WTC11 (cell line): ENCODE results near the gene NEK10. TPM values are rescaled to one million over a fixed set of nuclear protein-coding genes. Genes with fewer than 3 reads are reported as not detected.
A peak's percentile ranks its signal among the peaks of the same experiment; 100 is the strongest.

ENCODE experiments used
- ATAC-seq: fragments of 200-7000 bp; cut with Tn5 transposase; 2 replicates; pipeline ENCODE4 v1.10.0; 2021; ENCODE audit warnings: mild to moderate bottlenecking, moderate library complexity
- CTCF ChIA-PET: fragments of 300-600 bp; sonication (Branson Sonifier 250); formaldehyde crosslinking; loops from one replicate; lab custom pipeline; 2021; ENCODE audit warnings: antibody characterized with exemption; lab: Charles Lee
- POLR2A ChIA-PET: fragments of 350-600 bp; sonication (Branson Sonifier 250); formaldehyde crosslinking; loops from one replicate; lab custom pipeline; 2021; ENCODE audit warnings: antibody characterized with exemption; lab: Charles Lee
- DNase-seq: peaks from one replicate; pipeline ENCODE4 v3.0.0; 2021; ENCODE audit warnings: low spot score
- H3K27ac Mint-ChIP-seq: 2 replicates; pipeline ENCODE4 v1.8.0; 2021; ENCODE audit warnings: mixed read lengths
- H3K27me3 Mint-ChIP-seq: 2 replicates; pipeline ENCODE4 v1.8.0; 2021; ENCODE audit warnings: low read depth, mild to moderate bottlenecking, moderate library complexity, mixed read lengths
- H3K36me3 Mint-ChIP-seq: 2 replicates; pipeline ENCODE4 v1.8.0; 2021; ENCODE audit warnings: mixed read lengths
- H3K4me1 Mint-ChIP-seq: 2 replicates; pipeline ENCODE4 v1.8.0; 2022; ENCODE audit warnings: mixed read lengths
- H3K4me3 Mint-ChIP-seq: 2 replicates; pipeline ENCODE4 v1.8.0; 2021; ENCODE audit warnings: mild to moderate bottlenecking, moderate library complexity, mixed read lengths
- H3K9me3 Mint-ChIP-seq: 2 replicates; pipeline ENCODE4 v1.8.0; 2021; ENCODE audit warnings: mixed read lengths
- AR ChIP-seq: fragments of 250-450 bp; sonication (Bioruptor Pico); IDR thresholded peaks from 2 replicates; pipeline ENCODE4 v1.9.0; 2021; ENCODE audit warnings: mild to moderate bottlenecking
- ATF6 ChIP-seq: sonication (generic); formaldehyde crosslinking; IDR thresholded peaks from 2 replicates; pipeline ENCODE4 v1.8.1; 2023; ENCODE audit warnings: mild to moderate bottlenecking, missing genetic modification reagents
- CREB1 ChIP-seq: sonication (generic); formaldehyde crosslinking; IDR thresholded peaks from 2 replicates; pipeline ENCODE4 v1.8.0; 2023; ENCODE audit warnings: mild to moderate bottlenecking, missing genetic modification reagents
- ETV6 ChIP-seq: sonication (generic); formaldehyde crosslinking; IDR thresholded peaks from 2 replicates; pipeline ENCODE4 v1.8.1; 2022; ENCODE audit warnings: mild to moderate bottlenecking, missing genetic modification reagents
- FOXP1 ChIP-seq: sonication (generic); formaldehyde crosslinking; IDR thresholded peaks from 2 replicates; pipeline ENCODE4 v1.8.0; 2022; ENCODE audit warnings: missing genetic modification reagents, mild to moderate bottlenecking, moderate library complexity, borderline replicate concordance
- GABPB1 ChIP-seq: sonication (generic); formaldehyde crosslinking; IDR thresholded peaks from 2 replicates; pipeline ENCODE4 v1.8.1; 2023; ENCODE audit warnings: mild to moderate bottlenecking, missing genetic modification reagents
- GRHL2 ChIP-seq: fragments of 250-450 bp; sonication (Bioruptor Pico); IDR thresholded peaks from 2 replicates; pipeline ENCODE4 v1.8.0; 2022; ENCODE audit warnings: mild to moderate bottlenecking, moderate library complexity; ENCODE audit not compliant: insufficient replicate concordance, severe bottlenecking
- IRF2 ChIP-seq: sonication (generic); formaldehyde crosslinking; IDR thresholded peaks from 2 replicates; pipeline ENCODE4 v1.8.0; 2022; ENCODE audit warnings: low read depth, missing genetic modification reagents, borderline replicate concordance
- JAZF1 ChIP-seq: fragments of 250-450 bp; sonication (Bioruptor Pico); IDR thresholded peaks from 2 replicates; pipeline ENCODE4 v1.9.0; 2021; ENCODE audit warnings: moderate library complexity, mild to moderate bottlenecking, inconsistent platforms
- JUN ChIP-seq: sonication (generic); formaldehyde crosslinking; IDR thresholded peaks from 2 replicates; pipeline ENCODE4 v1.8.0; 2023; ENCODE audit warnings: mild to moderate bottlenecking, missing genetic modification reagents
- MXD4 ChIP-seq: fragments of 250-450 bp; sonication (Bioruptor Pico); IDR thresholded peaks from 2 replicates; pipeline ENCODE4 v1.8.0; 2021; ENCODE audit warnings: mild to moderate bottlenecking, moderate library complexity, borderline replicate concordance
- SMAD4 ChIP-seq: sonication (generic); formaldehyde crosslinking; IDR thresholded peaks from 2 replicates; pipeline ENCODE4 v1.8.0; 2022; ENCODE audit warnings: mild to moderate bottlenecking, missing genetic modification reagents
- ZNF423 ChIP-seq: fragments of 250-450 bp; sonication (Bioruptor Pico); IDR thresholded peaks from 2 replicates; pipeline ENCODE4 v2.1.2; 2022; ENCODE audit warnings: mild to moderate bottlenecking, moderate library complexity
- total RNA-seq: library from RNA; stranded (reverse); gene quantifications from 3 replicates; pipeline ENCODE4 v1.2.3, GENCODE V29; 2021
- TF ChIP-seq, protein P1 (sequence below): sonication (generic); formaldehyde crosslinking; conservative IDR thresholded peaks from 2 replicates; pipeline ENCODE4 v1.8.1; 2023; ENCODE audit warnings: mild to moderate bottlenecking, low read depth, missing genetic modification reagents, moderate library complexity
- TF ChIP-seq, protein P2 (sequence below): fragments of 200-600 bp; IDR thresholded peaks from 2 replicates; pipeline ENCODE4 v1.8.0; 2022; ENCODE audit warnings: antibody characterized with exemption
- TF ChIP-seq, protein P3 (sequence below): fragments of 250-450 bp; sonication (Bioruptor Pico); IDR thresholded peaks from 2 replicates; pipeline ENCODE4 v1.9.0; 2021; ENCODE audit warnings: mild to moderate bottlenecking
- TF ChIP-seq, protein P4 (sequence below): sonication (generic); formaldehyde crosslinking; IDR thresholded peaks from 2 replicates; pipeline ENCODE4 v1.8.1; 2022; ENCODE audit warnings: mild to moderate bottlenecking, moderate library complexity, missing genetic modification reagents
- TF ChIP-seq, protein P5 (sequence below): sonication (generic); formaldehyde crosslinking; IDR thresholded peaks from 2 replicates; pipeline ENCODE4 v1.8.1; 2022; ENCODE audit warnings: low read depth, mild to moderate bottlenecking, moderate library complexity, missing genetic modification reagents, borderline replicate concordance
- TF ChIP-seq, protein P6 (sequence below): sonication (generic); formaldehyde crosslinking; IDR thresholded peaks from 2 replicates; pipeline ENCODE4 v1.8.0; 2022; ENCODE audit warnings: mild to moderate bottlenecking, missing genetic modification reagents

NEK10 gene
- total RNA-seq, 1 experiment from 2014 or later: 0.37 TPM

DNA sequence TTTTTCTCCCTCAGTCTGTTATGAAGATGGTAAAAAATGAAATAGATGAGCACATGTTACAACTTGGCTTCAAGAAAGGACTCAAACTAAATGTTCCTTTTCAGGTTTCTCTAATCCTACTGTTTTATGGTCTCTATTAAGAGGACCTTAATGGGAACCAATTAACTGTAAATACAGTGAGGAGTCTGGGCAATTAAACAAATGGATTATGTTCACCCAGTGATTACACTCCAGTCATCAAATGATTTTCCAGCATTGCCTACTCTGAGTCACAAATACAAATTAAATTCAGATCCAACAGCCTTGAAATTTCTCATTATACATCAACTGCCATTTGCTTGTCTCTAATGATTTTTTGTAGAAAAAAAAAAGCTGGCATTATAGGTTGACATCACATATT is 129.2 kb downstream of the NEK10 start (continued):
- TF ChIP-seq FOXP1 (no peak), AR (CRISPR knock-in tag) (no peak)
- TF ChIP-seq, protein P1, sequence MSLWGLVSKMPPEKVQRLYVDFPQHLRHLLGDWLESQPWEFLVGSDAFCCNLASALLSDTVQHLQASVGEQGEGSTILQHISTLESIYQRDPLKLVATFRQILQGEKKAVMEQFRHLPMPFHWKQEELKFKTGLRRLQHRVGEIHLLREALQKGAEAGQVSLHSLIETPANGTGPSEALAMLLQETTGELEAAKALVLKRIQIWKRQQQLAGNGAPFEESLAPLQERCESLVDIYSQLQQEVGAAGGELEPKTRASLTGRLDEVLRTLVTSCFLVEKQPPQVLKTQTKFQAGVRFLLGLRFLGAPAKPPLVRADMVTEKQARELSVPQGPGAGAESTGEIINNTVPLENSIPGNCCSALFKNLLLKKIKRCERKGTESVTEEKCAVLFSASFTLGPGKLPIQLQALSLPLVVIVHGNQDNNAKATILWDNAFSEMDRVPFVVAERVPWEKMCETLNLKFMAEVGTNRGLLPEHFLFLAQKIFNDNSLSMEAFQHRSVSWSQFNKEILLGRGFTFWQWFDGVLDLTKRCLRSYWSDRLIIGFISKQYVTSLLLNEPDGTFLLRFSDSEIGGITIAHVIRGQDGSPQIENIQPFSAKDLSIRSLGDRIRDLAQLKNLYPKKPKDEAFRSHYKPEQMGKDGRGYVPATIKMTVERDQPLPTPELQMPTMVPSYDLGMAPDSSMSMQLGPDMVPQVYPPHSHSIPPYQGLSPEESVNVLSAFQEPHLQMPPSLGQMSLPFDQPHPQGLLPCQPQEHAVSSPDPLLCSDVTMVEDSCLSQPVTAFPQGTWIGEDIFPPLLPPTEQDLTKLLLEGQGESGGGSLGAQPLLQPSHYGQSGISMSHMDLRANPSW: no peak

DNA sequence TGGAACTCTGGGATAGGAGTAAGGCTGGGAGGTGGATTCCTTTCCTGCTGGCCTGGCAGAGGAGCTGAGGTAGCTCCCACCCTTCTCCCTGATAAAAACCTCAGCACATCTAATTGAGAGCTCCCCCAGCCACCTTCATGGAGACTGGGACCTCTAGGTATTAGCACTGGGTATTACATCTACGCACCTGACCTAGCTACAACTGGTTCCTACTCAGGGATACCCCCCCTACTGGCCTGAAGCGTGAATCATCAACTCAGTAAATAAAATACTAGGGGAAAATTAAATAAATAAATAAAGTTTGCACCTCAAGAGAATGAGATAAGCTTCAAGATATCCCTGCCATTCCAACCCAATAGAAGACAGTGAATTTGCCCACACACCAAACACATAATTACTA is 140.4 kb downstream of the NEK10 start:
- H3K4me1 Mint-ChIP-seq: no peaks in the 10 kb centered on the region; the same call in 1 of the 2 replicates
- TF ChIP-seq CREB1 (CRISPR knock-in tag) (no peak), JUN (CRISPR knock-in tag) (no peak), ATF6 (CRISPR knock-in tag) (no peak)
- TF ChIP-seq, protein P2, sequence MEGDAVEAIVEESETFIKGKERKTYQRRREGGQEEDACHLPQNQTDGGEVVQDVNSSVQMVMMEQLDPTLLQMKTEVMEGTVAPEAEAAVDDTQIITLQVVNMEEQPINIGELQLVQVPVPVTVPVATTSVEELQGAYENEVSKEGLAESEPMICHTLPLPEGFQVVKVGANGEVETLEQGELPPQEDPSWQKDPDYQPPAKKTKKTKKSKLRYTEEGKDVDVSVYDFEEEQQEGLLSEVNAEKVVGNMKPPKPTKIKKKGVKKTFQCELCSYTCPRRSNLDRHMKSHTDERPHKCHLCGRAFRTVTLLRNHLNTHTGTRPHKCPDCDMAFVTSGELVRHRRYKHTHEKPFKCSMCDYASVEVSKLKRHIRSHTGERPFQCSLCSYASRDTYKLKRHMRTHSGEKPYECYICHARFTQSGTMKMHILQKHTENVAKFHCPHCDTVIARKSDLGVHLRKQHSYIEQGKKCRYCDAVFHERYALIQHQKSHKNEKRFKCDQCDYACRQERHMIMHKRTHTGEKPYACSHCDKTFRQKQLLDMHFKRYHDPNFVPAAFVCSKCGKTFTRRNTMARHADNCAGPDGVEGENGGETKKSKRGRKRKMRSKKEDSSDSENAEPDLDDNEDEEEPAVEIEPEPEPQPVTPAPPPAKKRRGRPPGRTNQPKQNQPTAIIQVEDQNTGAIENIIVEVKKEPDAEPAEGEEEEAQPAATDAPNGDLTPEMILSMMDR: peak; percentile 63
- H3K27ac Mint-ChIP-seq: no peak overlapping the region
- H3K4me3 Mint-ChIP-seq: no peak overlapping the region
- H3K36me3 Mint-ChIP-seq: peaks cover 17% of the 10 kb centered on the region
- CTCF ChIA-PET: interaction anchor here (0.5 to 2.2 kb wide), 44 partner anchors 9 to 723 kb away, joined by 3 to 23 read pairs (median 4); partner anchors contain the start of gene SLC4A7
- peaks cover 42% of the 10 kb centered on the region for H3K9me3 Mint-ChIP-seq
- no peaks in the 10 kb centered on the region; the same call in 1 of the 2 replicates for H3K27me3 Mint-ChIP-seq
- peak; percentile 100 for ATAC-seq
- DNase-seq: peak; percentile 44
- POLR2A ChIA-PET: no interaction called here

- ATAC-seq (no peak), DNase-seq (no peak)
- Mint-ChIP-seq H3K27ac (no peak overlapping the region), H3K27me3 (no peaks in the 10 kb centered on the region; the same call in 1 of the 2 replicates), H3K4me1 (peaks cover 11% of the 10 kb centered on the region), H3K36me3 (no peaks in the 10 kb centered on the region), H3K9me3 (peaks cover 16% of the 10 kb centered on the region), H3K4me3 (no peak overlapping the region)
- ChIA-PET POLR2A (no interaction called here), CTCF (no interaction called here)
- TF ChIP-seq GRHL2 (no peak), JAZF1 (CRISPR knock-in tag) (no peak), GABPB1 (CRISPR knock-in tag) (no peak), SMAD4 (CRISPR knock-in tag) (no peak), ZNF423 (no peak), IRF2 (no peak), MXD4 (CRISPR knock-in tag) (no peak), ETV6 (CRISPR knock-in tag) (no peak)
- TF ChIP-seq, protein P3, sequence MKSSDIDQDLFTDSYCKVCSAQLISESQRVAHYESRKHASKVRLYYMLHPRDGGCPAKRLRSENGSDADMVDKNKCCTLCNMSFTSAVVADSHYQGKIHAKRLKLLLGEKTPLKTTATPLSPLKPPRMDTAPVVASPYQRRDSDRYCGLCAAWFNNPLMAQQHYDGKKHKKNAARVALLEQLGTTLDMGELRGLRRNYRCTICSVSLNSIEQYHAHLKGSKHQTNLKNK (CRISPR knock-in tag): no peak
- TF ChIP-seq, protein P4, sequence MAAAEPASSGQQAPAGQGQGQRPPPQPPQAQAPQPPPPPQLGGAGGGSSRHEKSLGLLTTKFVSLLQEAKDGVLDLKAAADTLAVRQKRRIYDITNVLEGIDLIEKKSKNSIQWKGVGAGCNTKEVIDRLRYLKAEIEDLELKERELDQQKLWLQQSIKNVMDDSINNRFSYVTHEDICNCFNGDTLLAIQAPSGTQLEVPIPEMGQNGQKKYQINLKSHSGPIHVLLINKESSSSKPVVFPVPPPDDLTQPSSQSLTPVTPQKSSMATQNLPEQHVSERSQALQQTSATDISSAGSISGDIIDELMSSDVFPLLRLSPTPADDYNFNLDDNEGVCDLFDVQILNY: no peak
- TF ChIP-seq, protein P5, sequence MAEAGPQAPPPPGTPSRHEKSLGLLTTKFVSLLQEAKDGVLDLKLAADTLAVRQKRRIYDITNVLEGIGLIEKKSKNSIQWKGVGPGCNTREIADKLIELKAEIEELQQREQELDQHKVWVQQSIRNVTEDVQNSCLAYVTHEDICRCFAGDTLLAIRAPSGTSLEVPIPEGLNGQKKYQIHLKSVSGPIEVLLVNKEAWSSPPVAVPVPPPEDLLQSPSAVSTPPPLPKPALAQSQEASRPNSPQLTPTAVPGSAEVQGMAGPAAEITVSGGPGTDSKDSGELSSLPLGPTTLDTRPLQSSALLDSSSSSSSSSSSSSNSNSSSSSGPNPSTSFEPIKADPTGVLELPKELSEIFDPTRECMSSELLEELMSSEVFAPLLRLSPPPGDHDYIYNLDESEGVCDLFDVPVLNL: no peak
- TF ChIP-seq, protein P6, sequence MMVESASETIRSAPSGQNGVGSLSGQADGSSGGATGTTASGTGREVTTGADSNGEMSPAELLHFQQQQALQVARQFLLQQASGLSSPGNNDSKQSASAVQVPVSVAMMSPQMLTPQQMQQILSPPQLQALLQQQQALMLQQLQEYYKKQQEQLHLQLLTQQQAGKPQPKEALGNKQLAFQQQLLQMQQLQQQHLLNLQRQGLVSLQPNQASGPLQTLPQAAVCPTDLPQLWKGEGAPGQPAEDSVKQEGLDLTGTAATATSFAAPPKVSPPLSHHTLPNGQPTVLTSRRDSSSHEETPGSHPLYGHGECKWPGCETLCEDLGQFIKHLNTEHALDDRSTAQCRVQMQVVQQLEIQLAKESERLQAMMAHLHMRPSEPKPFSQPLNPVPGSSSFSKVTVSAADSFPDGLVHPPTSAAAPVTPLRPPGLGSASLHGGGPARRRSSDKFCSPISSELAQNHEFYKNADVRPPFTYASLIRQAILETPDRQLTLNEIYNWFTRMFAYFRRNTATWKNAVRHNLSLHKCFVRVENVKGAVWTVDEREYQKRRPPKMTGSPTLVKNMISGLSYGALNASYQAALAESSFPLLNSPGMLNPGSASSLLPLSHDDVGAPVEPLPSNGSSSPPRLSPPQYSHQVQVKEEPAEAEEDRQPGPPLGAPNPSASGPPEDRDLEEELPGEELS (CRISPR knock-in tag): no peak
These were observed 145.0 kb downstream of the NEK10 start for GRCh38 chr3:27224197-27224596.
